ENCODE data around the gene CMC1. TPM values are rescaled to one million over a fixed set of nuclear protein-coding genes. Genes with fewer than 3 reads are reported as not detected.

CMC1 gene
- total RNA-seq, 1 donor from 2014 or later, result 21.6 TPM

DNA sequence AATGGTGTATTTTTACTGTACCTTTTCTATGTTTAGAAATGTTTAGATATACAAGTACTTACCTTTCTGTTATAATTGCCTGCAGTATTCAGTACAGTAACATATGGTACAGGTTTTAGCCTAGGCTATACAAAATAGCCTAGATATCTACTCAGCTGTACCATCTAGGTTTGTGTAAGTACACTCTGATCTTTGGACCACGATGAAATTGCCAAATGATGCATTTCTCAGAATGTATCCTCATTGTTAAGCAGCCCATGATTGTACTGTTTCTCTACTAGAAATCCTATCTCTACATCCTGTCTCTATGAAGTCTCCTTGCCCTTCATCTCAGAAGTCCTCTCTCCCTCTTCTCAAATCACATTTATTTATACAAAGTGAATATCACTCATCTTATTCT lies 74.3 kb downstream of the CMC1 start:
- no peak overlapping the region for H3K4me3 ChIP-seq
- no peak overlapping the region for H3K27ac ChIP-seq
- H3K36me3 ChIP-seq, result no peaks in the 10 kb centered on the region
- TF ChIP-seq POLR2AphosphoS5 (IDR thresholded peaks at IDR 0.05; ENCODE audit: insufficient read depth in 1 of 2, low read depth in 1 of 2) (no peak), POLR2A (IDR thresholded peaks at IDR 0.05) (no peak)
- TF ChIP-seq, protein P1, sequence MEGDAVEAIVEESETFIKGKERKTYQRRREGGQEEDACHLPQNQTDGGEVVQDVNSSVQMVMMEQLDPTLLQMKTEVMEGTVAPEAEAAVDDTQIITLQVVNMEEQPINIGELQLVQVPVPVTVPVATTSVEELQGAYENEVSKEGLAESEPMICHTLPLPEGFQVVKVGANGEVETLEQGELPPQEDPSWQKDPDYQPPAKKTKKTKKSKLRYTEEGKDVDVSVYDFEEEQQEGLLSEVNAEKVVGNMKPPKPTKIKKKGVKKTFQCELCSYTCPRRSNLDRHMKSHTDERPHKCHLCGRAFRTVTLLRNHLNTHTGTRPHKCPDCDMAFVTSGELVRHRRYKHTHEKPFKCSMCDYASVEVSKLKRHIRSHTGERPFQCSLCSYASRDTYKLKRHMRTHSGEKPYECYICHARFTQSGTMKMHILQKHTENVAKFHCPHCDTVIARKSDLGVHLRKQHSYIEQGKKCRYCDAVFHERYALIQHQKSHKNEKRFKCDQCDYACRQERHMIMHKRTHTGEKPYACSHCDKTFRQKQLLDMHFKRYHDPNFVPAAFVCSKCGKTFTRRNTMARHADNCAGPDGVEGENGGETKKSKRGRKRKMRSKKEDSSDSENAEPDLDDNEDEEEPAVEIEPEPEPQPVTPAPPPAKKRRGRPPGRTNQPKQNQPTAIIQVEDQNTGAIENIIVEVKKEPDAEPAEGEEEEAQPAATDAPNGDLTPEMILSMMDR (IDR thresholded peaks at IDR 0.05), result no peak
- intact Hi-C loops (cut with DNase I), result no loop called here
- DNase-seq (ENCODE audit: extremely low spot score in 2 of 2), result no peak
- H3K9me3 ChIP-seq, result no peaks in the 10 kb centered on the region
- no peaks in the 10 kb centered on the region for H3K27me3 ChIP-seq
- H3K4me1 ChIP-seq, result no peaks in the 10 kb centered on the region

DNA sequence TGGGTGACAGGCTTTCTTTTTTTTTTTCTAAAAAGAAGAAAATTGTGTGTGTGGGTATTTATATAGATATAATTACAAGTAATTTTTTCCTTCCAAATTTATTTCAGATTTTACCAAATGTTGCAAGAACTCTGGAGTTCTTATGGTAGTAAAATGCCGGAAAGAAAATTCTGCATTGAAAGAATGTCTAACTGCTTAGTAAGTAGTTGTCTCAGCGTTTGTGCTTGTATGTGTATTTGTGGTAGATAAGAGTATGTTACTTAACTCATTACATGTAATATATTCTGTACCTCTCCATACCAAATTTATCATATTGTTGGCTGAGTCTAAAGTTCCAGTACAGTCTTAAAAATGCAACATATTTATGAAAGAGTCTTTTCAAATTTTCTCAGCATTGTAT lies 74.8 kb downstream of the CMC1 start:
- H3K4me1 ChIP-seq, result no peaks in the 10 kb centered on the region
- no peaks in the 10 kb centered on the region for H3K36me3 ChIP-seq
- no peak overlapping the region for H3K27ac ChIP-seq
- intact Hi-C loops (cut with DNase I), result no loop called here
- no peak overlapping the region for H3K4me3 ChIP-seq
- TF ChIP-seq POLR2AphosphoS5 (IDR thresholded peaks at IDR 0.05; ENCODE audit: insufficient read depth in 1 of 2, low read depth in 1 of 2) (no peak), POLR2A (IDR thresholded peaks at IDR 0.05) (no peak)
- TF ChIP-seq, protein P1 (IDR thresholded peaks at IDR 0.05), result no peak
- H3K27me3 ChIP-seq, result no peaks in the 10 kb centered on the region
- no peaks in the 10 kb centered on the region for H3K9me3 ChIP-seq
- no peak for DNase-seq (ENCODE audit: extremely low spot score in 2 of 2)

DNA sequence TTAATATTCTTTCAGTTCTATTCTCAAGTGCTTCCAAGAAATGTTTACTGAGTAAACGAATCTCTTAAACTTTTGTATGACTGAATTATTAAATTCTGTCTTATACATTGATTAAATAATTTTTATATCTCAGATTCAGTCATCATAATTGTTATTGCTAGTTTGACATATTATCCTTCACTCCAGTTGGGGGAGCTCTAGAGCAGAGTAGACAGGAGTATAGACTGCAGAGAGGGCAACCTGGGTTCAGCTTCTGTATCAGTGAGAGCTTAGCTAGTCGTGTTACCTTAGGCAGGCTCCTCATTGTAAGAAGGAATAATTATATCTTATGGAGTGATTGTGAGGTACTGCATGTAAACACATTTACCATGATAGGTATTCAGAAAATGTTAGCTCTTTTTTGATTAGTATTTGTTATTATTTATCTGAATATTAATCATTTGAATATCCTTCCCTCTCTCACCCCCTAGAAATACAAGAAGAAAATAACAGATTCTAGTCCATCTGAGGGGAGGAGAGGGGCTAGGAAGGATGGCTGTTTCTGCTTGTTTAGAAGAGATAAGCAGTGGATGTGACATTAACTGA lies 76.1 kb downstream of the CMC1 start:
- Histone ChIP-seq H3K36me3 (no peaks in the 10 kb centered on the region), H3K27me3 (no peaks in the 10 kb centered on the region), H3K4me3 (no peak overlapping the region), H3K9me3 (no peaks in the 10 kb centered on the region), H3K27ac (no peak overlapping the region), H3K4me1 (no peaks in the 10 kb centered on the region)
- intact Hi-C loops (cut with DNase I), result no loop called here
- TF ChIP-seq, protein P1 (IDR thresholded peaks at IDR 0.05), result peak in 1 of 3 experiments; percentile 21
- TF ChIP-seq POLR2A (IDR thresholded peaks at IDR 0.05), result no peak
- no peak for DNase-seq (ENCODE audit: extremely low spot score in 2 of 2)

DNA sequence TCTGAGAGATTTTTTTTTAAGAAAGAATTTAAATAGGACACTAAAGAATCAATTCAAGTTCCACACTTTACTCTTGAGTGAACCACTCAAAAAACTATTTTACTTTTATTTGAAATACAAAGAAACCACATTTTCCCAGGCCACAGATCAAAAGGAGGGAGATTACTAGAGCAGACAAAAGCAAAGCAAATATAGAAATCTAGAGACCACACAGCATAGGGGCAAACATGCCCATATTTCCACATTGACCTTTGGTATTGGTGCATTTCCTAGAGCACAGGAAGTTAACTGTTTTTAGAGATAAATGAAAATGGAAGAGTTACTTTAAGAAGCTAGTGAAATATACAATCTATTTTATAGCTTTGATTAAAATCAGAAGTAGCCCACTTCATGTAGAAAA lies 79.6 kb downstream of the CMC1 start:
- Histone ChIP-seq H3K36me3 (peaks cover 0 to 18% of the 10 kb centered on the region in 2 donors), H3K27ac (no peak overlapping the region), H3K4me3 (no peak overlapping the region), H3K27me3 (no peaks in the 10 kb centered on the region), H3K4me1 (no peaks in the 10 kb centered on the region), H3K9me3 (no peaks in the 10 kb centered on the region)
- no peak for TF ChIP-seq POLR2AphosphoS5 (IDR thresholded peaks at IDR 0.05; ENCODE audit: insufficient read depth in 1 of 2, low read depth in 1 of 2)
- TF ChIP-seq, protein P1 (IDR thresholded peaks at IDR 0.05), result no peak
- no peak for TF ChIP-seq POLR2A (IDR thresholded peaks at IDR 0.05)
- no peak for DNase-seq (ENCODE audit: extremely low spot score in 2 of 2)
- intact Hi-C loops (cut with DNase I), result no loop called here

DNA sequence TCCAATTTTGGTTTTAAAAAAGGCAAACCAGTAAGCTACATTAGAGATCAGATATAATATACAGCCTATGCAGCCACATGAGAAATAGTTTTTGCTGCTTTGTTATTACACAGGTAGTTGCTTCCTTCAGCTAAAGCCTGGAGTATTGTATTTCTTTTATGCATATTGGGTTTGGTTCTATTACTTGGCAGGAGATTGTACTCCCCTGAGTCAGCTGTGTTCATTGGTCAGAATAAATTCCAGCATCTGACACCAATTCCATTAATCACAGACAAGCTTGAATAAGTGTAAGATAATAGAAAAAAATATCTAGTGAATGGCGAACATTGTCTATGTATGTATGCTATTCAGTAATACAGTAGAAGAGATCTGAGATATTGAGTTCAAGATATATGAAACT lies 81.0 kb downstream of the CMC1 start:
- no peak for DNase-seq (ENCODE audit: extremely low spot score in 2 of 2)
- intact Hi-C loops (cut with DNase I), result no loop called here

More for the DNA sequence above, 81.0 kb downstream of the CMC1 start:
- peaks cover 0 to 25% of the 10 kb centered on the region in 2 donors for H3K36me3 ChIP-seq
- no peaks in the 10 kb centered on the region for H3K9me3 ChIP-seq
- H3K4me3 ChIP-seq, result no peak overlapping the region
- no peak overlapping the region for H3K27ac ChIP-seq
- H3K4me1 ChIP-seq, result no peaks in the 10 kb centered on the region
- no peaks in the 10 kb centered on the region for H3K27me3 ChIP-seq
- TF ChIP-seq, protein P1 (IDR thresholded peaks at IDR 0.05), result no peak
- TF ChIP-seq POLR2AphosphoS5 (IDR thresholded peaks at IDR 0.05; ENCODE audit: insufficient read depth in 1 of 2, low read depth in 1 of 2) (no peak), POLR2A (IDR thresholded peaks at IDR 0.05) (no peak)

Measured in vagina (tissue), 2 donors.